NCI-H1048 (cell line): ENCODE results near the gene AGBL3.
A peak's percentile ranks its signal among the peaks of the same experiment; 100 is the strongest.

Source experiments
- DNase-seq: peaks from one replicate; lab custom pipeline; 2025; lab: John Stamatoyannopoulos, UW

The AGBL3 gene

GRCh38 chr7:134986363-134987251 is at the start of gene AGBL3:
AGBL3 (plus strand) TSS chr7:134986508; CDS start chr7:134987934, 1,426 bp downstream.
- DNase-seq, result peak; percentile 96

- DNase-seq, result no peak
These were observed 49.3 kb upstream of the AGBL3 start for GRCh38 chr7:134936893-134937510.

GRCh38 chr7:134938141-134938540 is 48.2 kb upstream of the AGBL3 start:
- no peak for DNase-seq

GRCh38 chr7:134939136-134939535 is 47.2 kb upstream of the AGBL3 start:
- no peak for DNase-seq

GRCh38 chr7:134940729-134941128 is 45.6 kb upstream of the AGBL3 start:
- no peak for DNase-seq

GRCh38 chr7:134941185-134941900 is 45.0 kb upstream of the AGBL3 start:
- no peak for DNase-seq

GRCh38 chr7:134941952-134942351 is 44.4 kb upstream of the AGBL3 start:
- no peak for DNase-seq

- DNase-seq, result no peak
These were observed 43.4 kb upstream of the AGBL3 start for GRCh38 chr7:134942690-134943466.

GRCh38 chr7:134943785-134944400 is 42.4 kb upstream of the AGBL3 start:
- no peak for DNase-seq

- DNase-seq, result no peak
These were observed 40.6 kb upstream of the AGBL3 start for GRCh38 chr7:134945691-134946090.

- DNase-seq, result no peak
These were observed 40.0 kb upstream of the AGBL3 start for GRCh38 chr7:134946260-134946659.

GRCh38 chr7:134947329-134947728 is 39.0 kb upstream of the AGBL3 start:
- no peak for DNase-seq

- DNase-seq, result no peak
These were observed 38.5 kb upstream of the AGBL3 start for GRCh38 chr7:134947831-134948230.

- DNase-seq, result no peak
These were observed 38.1 kb upstream of the AGBL3 start for GRCh38 chr7:134948246-134948645.

- no peak for DNase-seq
These were observed 37.6 kb upstream of the AGBL3 start for GRCh38 chr7:134948736-134949135.

- no peak for DNase-seq
These were observed 37.1 kb upstream of the AGBL3 start for GRCh38 chr7:134949171-134949570.

GRCh38 chr7:134954197-134955082 is 31.9 kb upstream of the AGBL3 start:
- DNase-seq, result no peak

- no peak for DNase-seq
These were observed 29.3 kb upstream of the AGBL3 start for GRCh38 chr7:134957005-134957404.

- no peak for DNase-seq
These were observed 26.5 kb upstream of the AGBL3 start for GRCh38 chr7:134959810-134960209.

- no peak for DNase-seq
These were observed 24.0 kb upstream of the AGBL3 start for GRCh38 chr7:134962270-134962780.
